Loucy (cell line): Measurements from ENCODE around the gene FAM131B.
"Not testable (repeated sequence)": the region's sequence is repeated elsewhere in the genome, so short reads cannot be mapped to it uniquely, and the experiment has no call there.

Source experiments
- H2AFZ ChIP-seq: fragments of 200-600 bp; sonication (generic); 2 replicates; pipeline ENCODE4 v1.6.0; 2016; ENCODE audit warnings: antibody characterized with exemption, mild to moderate bottlenecking, low read length, moderate library complexity
- H3F3A ChIP-seq: fragments of 200-600 bp; 2 replicates; pipeline ENCODE4 v1.6.0; 2016; ENCODE audit warnings: antibody characterized with exemption, low read depth, mild to moderate bottlenecking
- H3K27me3 ChIP-seq: fragments of 200-600 bp; sonication (generic); 2 replicates; pipeline ENCODE4 v1.6.1; 2014; ENCODE audit warnings: low read length, mild to moderate bottlenecking; ENCODE audit not compliant: insufficient read depth, poor library complexity, severe bottlenecking
- H3K36me3 ChIP-seq: fragments of 200-600 bp; sonication (generic); 2 replicates; pipeline ENCODE4 v1.6.1; 2016; ENCODE audit warnings: low read length; ENCODE audit not compliant: insufficient read depth
- H3K4me1 ChIP-seq: fragments of 200-600 bp; sonication (generic); 2 replicates; pipeline ENCODE4 v1.5.1; 2014; ENCODE audit warnings: low read length, mild to moderate bottlenecking; ENCODE audit not compliant: insufficient read depth, poor library complexity, severe bottlenecking
- H3K4me2 ChIP-seq: fragments of 200-600 bp; sonication (generic); 2 replicates; pipeline ENCODE4 v1.6.0; 2014; ENCODE audit warnings: antibody characterized with exemption, low read length, low read depth, mild to moderate bottlenecking; ENCODE audit not compliant: poor library complexity, severe bottlenecking
- H3K4me3 ChIP-seq: fragments of 200-600 bp; sonication (generic); 2 replicates; pipeline ENCODE4 v1.5.1; 2014; ENCODE audit warnings: low read length, mild to moderate bottlenecking, mixed read lengths; ENCODE audit not compliant: poor library complexity, severe bottlenecking
- H3K79me2 ChIP-seq: fragments of 200-600 bp; sonication (generic); 2 replicates; pipeline ENCODE4 v1.6.1; 2014; ENCODE audit warnings: low read length; ENCODE audit not compliant: insufficient read depth
- H3K9ac ChIP-seq: fragments of 200-600 bp; sonication (generic); 2 replicates; pipeline ENCODE4 v1.6.0; 2014; ENCODE audit warnings: mild to moderate bottlenecking, low read depth, low read length, moderate library complexity; ENCODE audit not compliant: poor library complexity, severe bottlenecking
- H3K9me2 ChIP-seq: fragments of 200-600 bp; sonication (generic); replicated peaks from 2 replicates; pipeline ENCODE4 v1.6.1; 2016; ENCODE audit warnings: low read depth, low read length, mixed read lengths
- H3K9me3 ChIP-seq: fragments of 200-600 bp; sonication (generic); 2 replicates; pipeline ENCODE4 v1.6.1; 2014; ENCODE audit warnings: mild to moderate bottlenecking, antibody characterized with exemption, low read length, low read depth; ENCODE audit not compliant: insufficient read depth
- H4K20me1 ChIP-seq: fragments of 200-600 bp; sonication (generic); 2 replicates; pipeline ENCODE4 v1.6.0; 2014; ENCODE audit warnings: antibody characterized with exemption, low read length, mild to moderate bottlenecking; ENCODE audit not compliant: insufficient read depth, poor library complexity, severe bottlenecking
- CTCF ChIP-seq: fragments of 200-600 bp; sonication (generic); conservative IDR thresholded peaks from 2 replicates; pipeline ENCODE4 v1.5.1; 2014; ENCODE audit warnings: mild to moderate bottlenecking, antibody characterized with exemption, low read length
- EZH2phosphoT487 ChIP-seq: fragments of 200-600 bp; IDR thresholded peaks from 2 replicates; pipeline ENCODE4 v1.6.1; 2018; ENCODE audit warnings: antibody characterized with exemption, mild to moderate bottlenecking, moderate library complexity, borderline replicate concordance

The FAM131B gene

GRCh38 chr7:143393267-143394041 is 30.9 kb upstream of the FAM131B start:
- Histone ChIP-seq H3K79me2 (peaks cover 16% of the 10 kb centered on the region; the same call in 1 of the 2 replicates), H3K9me3 (no peaks in the 10 kb centered on the region), H3K9ac (no peak overlapping the region), H3K4me3 (no peak overlapping the region), H3F3A (no peaks in the 10 kb centered on the region), H3K36me3 (peaks cover 36% of the 10 kb centered on the region; the same call in 1 of the 2 replicates), H3K27me3 (no peaks in the 10 kb centered on the region), H3K9me2 (no peaks in the 10 kb centered on the region), H3K4me2 (no peak overlapping the region), H4K20me1 (peaks cover 9% of the 10 kb centered on the region), H3K4me1 (peaks cover 21% of the 10 kb centered on the region), H2AFZ (no peak overlapping the region)
- TF ChIP-seq EZH2phosphoT487 (no peak), CTCF (no peak)

- no peak for TF ChIP-seq EZH2phosphoT487
- TF ChIP-seq CTCF: no peak
- no peak overlapping the region for H3K4me2 ChIP-seq
These were observed 30.4 kb upstream of the FAM131B start for GRCh38 chr7:143392875-143393266.

GRCh38 chr7:143392427-143392826 is 29.9 kb upstream of the FAM131B start:
- Histone ChIP-seq H4K20me1 (peaks cover 19% of the 10 kb centered on the region), H3K36me3 (peaks cover 43% of the 10 kb centered on the region; the same call in 1 of the 2 replicates), H3K79me2 (peaks cover 24% of the 10 kb centered on the region; the same call in 1 of the 2 replicates), H3K4me1 (peaks cover 21% of the 10 kb centered on the region)
- not testable (repeated sequence) for H3K4me2 ChIP-seq, H3F3A ChIP-seq, H2AFZ ChIP-seq, H3K9ac ChIP-seq, H3K4me3 ChIP-seq, H3K27me3 ChIP-seq, H3K9me3 ChIP-seq, H3K9me2 ChIP-seq

More at GRCh38 chr7:143392875-143393266, 30.4 kb upstream of the FAM131B start:
- Histone ChIP-seq H4K20me1 (peaks cover 15% of the 10 kb centered on the region), H3K9me3 (no peaks in the 10 kb centered on the region), H3K9me2 (no peaks in the 10 kb centered on the region), H3K4me3 (no peak overlapping the region), H3F3A (no peaks in the 10 kb centered on the region), H2AFZ (no peak overlapping the region), H3K9ac (no peak overlapping the region), H3K27me3 (no peaks in the 10 kb centered on the region), H3K79me2 (peaks cover 19% of the 10 kb centered on the region; the same call in 1 of the 2 replicates), H3K36me3 (peaks cover 41% of the 10 kb centered on the region; the same call in 1 of the 2 replicates), H3K4me1 (peaks cover 21% of the 10 kb centered on the region)
